GM23338 (cell line): ENCODE data around the gene JARID2. TPM values are rescaled to one million over a fixed set of nuclear protein-coding genes. Genes with fewer than 3 reads are reported as not detected.

Experiments
- ATAC-seq: fragments of 200-7000 bp; cut with Tn5 transposase; 3 replicates; pipeline ENCODE4 v1.9.1; 2020
- DNase-seq: peaks from one replicate; pipeline ENCODE4 v3.0.0-alpha.2; 2015; ENCODE audit warnings: low spot score
- H2AFZ ChIP-seq: fragments of 200-600 bp; sonication (generic); 2 replicates; pipeline ENCODE4 v1.8.0; 2016; ENCODE audit warnings: antibody characterized with exemption, mild to moderate bottlenecking, moderate library complexity
- H3F3A ChIP-seq: fragments of 200-600 bp; sonication (generic); replicated peaks from 2 replicates; pipeline ENCODE4 v1.8.0; 2017; ENCODE audit warnings: antibody characterized with exemption, mixed run types, low read depth
- H3K27ac ChIP-seq: fragments of 200-600 bp; sonication (generic); 2 replicates; pipeline ENCODE4 v1.6.1; 2016; ENCODE audit warnings: low read depth
- H3K27me3 ChIP-seq: fragments of 200-600 bp; sonication (generic); 2 replicates; pipeline ENCODE4 v1.8.0; 2016; ENCODE audit warnings: mild to moderate bottlenecking, mixed run types, moderate library complexity; ENCODE audit not compliant: insufficient read depth
- H3K36me3 ChIP-seq: fragments of 200-600 bp; sonication (generic); 2 replicates; pipeline ENCODE4 v1.8.0; 2016; ENCODE audit warnings: mild to moderate bottlenecking; ENCODE audit not compliant: insufficient read depth
- H3K4me1 ChIP-seq: fragments of 200-600 bp; sonication (generic); 2 replicates; pipeline ENCODE4 v1.8.0; 2016; ENCODE audit warnings: mild to moderate bottlenecking, moderate library complexity; ENCODE audit not compliant: insufficient read depth
- H3K4me2 ChIP-seq: fragments of 200-600 bp; sonication (generic); 2 replicates; pipeline ENCODE4 v1.7.1; 2017; ENCODE audit warnings: mixed run types
- H3K4me3 ChIP-seq: fragments of 200-600 bp; sonication (generic); 2 replicates; pipeline ENCODE4 v1.6.1; 2016; ENCODE audit warnings: mixed run types
- H3K79me2 ChIP-seq: fragments of 200-600 bp; sonication (generic); replicated peaks from 2 replicates; pipeline ENCODE4 v1.8.0; 2017; ENCODE audit warnings: mild to moderate bottlenecking; ENCODE audit not compliant: insufficient read depth
- H3K9me2 ChIP-seq: fragments of 200-600 bp; sonication (generic); 2 replicates; pipeline ENCODE4 v1.8.0; 2017; ENCODE audit not compliant: insufficient read depth
- H4K20me1 ChIP-seq: fragments of 200-600 bp; sonication (generic); replicated peaks from 2 replicates; pipeline ENCODE4 v1.8.0; 2017; ENCODE audit warnings: mild to moderate bottlenecking; ENCODE audit not compliant: insufficient read depth
- H3K27ac Mint-ChIP-seq: 2 replicates; pipeline ENCODE4 v1.8.0; 2020; ENCODE audit warnings: inconsistent platforms, mild to moderate bottlenecking, moderate library complexity, mixed read lengths
- H3K27me3 Mint-ChIP-seq: 3 replicates; pipeline ENCODE4 v1.8.0; 2022; ENCODE audit warnings: low read depth, mild to moderate bottlenecking, moderate library complexity, mixed read lengths, inconsistent platforms; ENCODE audit not compliant: insufficient read depth, poor library complexity
- H3K36me3 Mint-ChIP-seq: 3 replicates; pipeline ENCODE4 v1.8.0; 2021; ENCODE audit warnings: low read depth, mild to moderate bottlenecking, inconsistent platforms, moderate library complexity, mixed read lengths
- H3K4me1 Mint-ChIP-seq: 3 replicates; pipeline ENCODE4 v1.8.0; 2020; ENCODE audit warnings: mild to moderate bottlenecking, inconsistent platforms, mixed read lengths
- H3K4me3 Mint-ChIP-seq: 3 replicates; pipeline ENCODE4 v1.8.0; 2021; ENCODE audit warnings: moderate library complexity, mild to moderate bottlenecking, inconsistent platforms, mixed read lengths
- H3K9me3 Mint-ChIP-seq: 3 replicates; pipeline ENCODE4 v1.8.0; 2020; ENCODE audit warnings: moderate library complexity, mild to moderate bottlenecking, inconsistent platforms, mixed read lengths
- EZH2 ChIP-seq: fragments of 200-600 bp; sonication (generic); IDR thresholded peaks from one replicate; pipeline ENCODE4 v1.8.0; 2017; ENCODE audit warnings: antibody characterized with exemption, mild to moderate bottlenecking, low read depth; ENCODE audit not compliant: unreplicated experiment
- JUNB ChIP-seq: IDR thresholded peaks from one replicate; pipeline ENCODE4 v1.6.1; 2016; ENCODE audit warnings: antibody characterized with exemption; ENCODE audit not compliant: unreplicated experiment
- NANOG ChIP-seq: IDR thresholded peaks from 2 replicates; pipeline ENCODE4 v1.6.1; 2016; ENCODE audit warnings: antibody characterized with exemption, borderline replicate concordance
- POLR2AphosphoS5 ChIP-seq: IDR thresholded peaks from 2 replicates; pipeline ENCODE4 v1.6.1; 2016; ENCODE audit warnings: antibody characterized with exemption, low read depth
- STAT1 ChIP-seq: IDR thresholded peaks from one replicate; pipeline ENCODE4 v1.6.1; 2016; ENCODE audit warnings: antibody characterized with exemption; ENCODE audit not compliant: unreplicated experiment
- ZNF114 ChIP-seq: fragments of 250-450 bp; sonication (Bioruptor Pico); IDR thresholded peaks from 2 replicates; pipeline ENCODE4 v1.5.0; 2020; ENCODE audit warnings: mild to moderate bottlenecking, moderate library complexity
- ZNF331 ChIP-seq: fragments of 250-450 bp; sonication (Bioruptor Pico); IDR thresholded peaks from 2 replicates; pipeline ENCODE4 v1.5.0; 2020; ENCODE audit warnings: low read depth, mild to moderate bottlenecking, moderate library complexity
- polyA plus RNA-seq: library from polyadenylated mRNA; unstranded; fragments of >200 nt; fragmentation: Nextera tagmentation; extraction: Ambion mirVana; gene quantifications from 2 replicates; pipeline ENCODE4 v1.2.1, GENCODE V29; 2016
- total RNA-seq: library from RNA; depleted of rRNA; stranded (reverse); fragments of >200 nt; shearing (Covaris generic); gene quantifications from 2 replicates; pipeline ENCODE4 v1.2.3, GENCODE V29; 2014
- TF ChIP-seq, protein P1 (sequence below): fragments of 250-450 bp; sonication (Bioruptor Pico); IDR thresholded peaks from 2 replicates; pipeline ENCODE4 v1.5.0; 2020; ENCODE audit warnings: mild to moderate bottlenecking, moderate library complexity
- TF ChIP-seq, protein P2 (sequence below): IDR thresholded peaks from 2 replicates; pipeline ENCODE4 v1.6.1; 2016; ENCODE audit warnings: antibody characterized with exemption
- TF ChIP-seq, protein P3 (sequence below), 2 experiments: fragments of 200-600 bp in 1 of 2; sonication (generic) in 1 of 2; conservative IDR thresholded peaks; 2 replicates each; pipeline versions ENCODE4 v1.5.1 to v1.6.1; 2016 to 2017; ENCODE audit warnings: antibody characterized with exemption in 2 of 2, low read depth in 2 of 2, mild to moderate bottlenecking in 2 of 2, moderate library complexity in 1 of 2

JARID2 gene
- total and polyA plus RNA-seq, 2 experiments from 2014 or later: 92.8 to 196 TPM

DNA sequence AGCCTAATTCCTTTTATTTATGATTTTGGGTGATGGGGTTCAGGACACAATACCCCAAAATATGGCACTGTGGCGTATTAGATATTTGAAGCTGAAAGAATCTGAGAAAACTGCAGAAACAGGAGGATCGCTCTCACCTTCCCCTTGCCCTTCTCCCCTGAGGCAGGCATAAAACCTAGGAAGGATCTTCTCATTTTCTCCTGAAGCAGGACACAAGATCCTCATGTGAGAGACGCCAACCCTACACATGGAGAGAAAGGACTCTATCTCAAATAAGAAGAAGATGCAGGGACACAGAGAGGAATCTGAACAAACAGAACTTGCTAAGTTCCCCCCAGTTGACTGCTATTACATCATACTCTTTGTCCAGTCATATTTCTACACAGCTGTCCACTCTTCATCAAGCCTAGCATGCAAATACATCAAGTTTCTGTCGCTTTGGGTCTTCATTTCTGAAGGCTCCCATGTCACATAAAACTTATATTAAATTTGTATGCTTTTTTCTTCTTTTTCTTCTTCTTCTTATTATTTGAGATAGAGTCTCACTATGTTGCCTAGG lies 307.9 kb downstream of the JARID2 start:
- ATAC-seq (no peak), DNase-seq (no peak)
- Mint-ChIP-seq H3K36me3 (no peaks in the 10 kb centered on the region), H3K27ac (peak overlapping the region; percentile 70; the same call in 1 of the 2 replicates), H3K4me3 (no peak overlapping the region), H3K9me3 (no peaks in the 10 kb centered on the region; the same call in 2 of the 3 replicates), H3K4me1 (peaks cover 56% of the 10 kb centered on the region), H3K27me3 (peaks cover 6% of the 10 kb centered on the region)
- H3K4me3 ChIP-seq: no peak overlapping the region
- H4K20me1 ChIP-seq: no peaks in the 10 kb centered on the region
- H3K4me1 ChIP-seq: peaks cover 60% of the 10 kb centered on the region
- no peaks in the 10 kb centered on the region for H3F3A ChIP-seq
- no peak overlapping the region for H3K27ac ChIP-seq
- H3K36me3 ChIP-seq: no peaks in the 10 kb centered on the region
- H3K79me2 ChIP-seq: no peaks in the 10 kb centered on the region
- H3K9me2 ChIP-seq: peaks cover 3% of the 10 kb centered on the region; the same call in 1 of the 2 replicates
- no peak overlapping the region for H2AFZ ChIP-seq
- TF ChIP-seq EZH2: no peak
- H3K4me2 ChIP-seq: no peak overlapping the region
- no peaks in the 10 kb centered on the region for H3K27me3 ChIP-seq

DNA sequence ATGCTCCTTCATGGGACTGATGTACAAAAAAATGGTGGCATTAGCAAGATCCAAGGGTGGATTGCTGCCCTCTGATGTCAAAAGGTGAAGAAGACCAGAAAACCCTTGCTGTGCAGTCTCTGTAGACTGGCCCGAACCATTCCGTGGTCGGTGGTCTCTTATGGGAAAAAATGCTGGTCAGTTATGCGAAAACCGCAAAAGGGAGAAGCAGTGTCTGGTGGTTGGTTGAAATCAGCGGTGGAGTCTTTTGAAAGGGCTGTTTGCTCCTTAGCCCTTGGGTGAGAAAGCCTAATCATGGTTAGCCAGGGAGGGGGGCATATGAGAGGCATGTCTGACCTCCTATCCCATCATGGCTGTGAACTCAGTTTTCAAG lies 308.8 kb downstream of the JARID2 start:
- H2AFZ ChIP-seq: no peak overlapping the region
- H3K27ac ChIP-seq: no peak overlapping the region
- H3K4me3 ChIP-seq: no peak overlapping the region
- H4K20me1 ChIP-seq: no peaks in the 10 kb centered on the region
- DNase-seq (no peak), ATAC-seq (no peak)
- no peaks in the 10 kb centered on the region for H3K79me2 ChIP-seq
- H3K4me2 ChIP-seq: peak overlapping the region; percentile 36; the same call in 1 of the 2 replicates
- peaks cover 56% of the 10 kb centered on the region for H3K4me1 ChIP-seq
- H3K27me3 ChIP-seq: no peaks in the 10 kb centered on the region
- H3K36me3 ChIP-seq: no peaks in the 10 kb centered on the region
- H3F3A ChIP-seq: no peaks in the 10 kb centered on the region
- H3K36me3 Mint-ChIP-seq: no peaks in the 10 kb centered on the region
- peaks cover 3% of the 10 kb centered on the region; the same call in 1 of the 2 replicates for H3K9me2 ChIP-seq
- peaks cover 52% of the 10 kb centered on the region for H3K4me1 Mint-ChIP-seq
- no peak overlapping the region for H3K27ac Mint-ChIP-seq
- H3K9me3 Mint-ChIP-seq: no peaks in the 10 kb centered on the region; the same call in 2 of the 3 replicates
- no peak overlapping the region for H3K4me3 Mint-ChIP-seq
- peaks cover 6% of the 10 kb centered on the region for H3K27me3 Mint-ChIP-seq
- TF ChIP-seq, protein P1, sequence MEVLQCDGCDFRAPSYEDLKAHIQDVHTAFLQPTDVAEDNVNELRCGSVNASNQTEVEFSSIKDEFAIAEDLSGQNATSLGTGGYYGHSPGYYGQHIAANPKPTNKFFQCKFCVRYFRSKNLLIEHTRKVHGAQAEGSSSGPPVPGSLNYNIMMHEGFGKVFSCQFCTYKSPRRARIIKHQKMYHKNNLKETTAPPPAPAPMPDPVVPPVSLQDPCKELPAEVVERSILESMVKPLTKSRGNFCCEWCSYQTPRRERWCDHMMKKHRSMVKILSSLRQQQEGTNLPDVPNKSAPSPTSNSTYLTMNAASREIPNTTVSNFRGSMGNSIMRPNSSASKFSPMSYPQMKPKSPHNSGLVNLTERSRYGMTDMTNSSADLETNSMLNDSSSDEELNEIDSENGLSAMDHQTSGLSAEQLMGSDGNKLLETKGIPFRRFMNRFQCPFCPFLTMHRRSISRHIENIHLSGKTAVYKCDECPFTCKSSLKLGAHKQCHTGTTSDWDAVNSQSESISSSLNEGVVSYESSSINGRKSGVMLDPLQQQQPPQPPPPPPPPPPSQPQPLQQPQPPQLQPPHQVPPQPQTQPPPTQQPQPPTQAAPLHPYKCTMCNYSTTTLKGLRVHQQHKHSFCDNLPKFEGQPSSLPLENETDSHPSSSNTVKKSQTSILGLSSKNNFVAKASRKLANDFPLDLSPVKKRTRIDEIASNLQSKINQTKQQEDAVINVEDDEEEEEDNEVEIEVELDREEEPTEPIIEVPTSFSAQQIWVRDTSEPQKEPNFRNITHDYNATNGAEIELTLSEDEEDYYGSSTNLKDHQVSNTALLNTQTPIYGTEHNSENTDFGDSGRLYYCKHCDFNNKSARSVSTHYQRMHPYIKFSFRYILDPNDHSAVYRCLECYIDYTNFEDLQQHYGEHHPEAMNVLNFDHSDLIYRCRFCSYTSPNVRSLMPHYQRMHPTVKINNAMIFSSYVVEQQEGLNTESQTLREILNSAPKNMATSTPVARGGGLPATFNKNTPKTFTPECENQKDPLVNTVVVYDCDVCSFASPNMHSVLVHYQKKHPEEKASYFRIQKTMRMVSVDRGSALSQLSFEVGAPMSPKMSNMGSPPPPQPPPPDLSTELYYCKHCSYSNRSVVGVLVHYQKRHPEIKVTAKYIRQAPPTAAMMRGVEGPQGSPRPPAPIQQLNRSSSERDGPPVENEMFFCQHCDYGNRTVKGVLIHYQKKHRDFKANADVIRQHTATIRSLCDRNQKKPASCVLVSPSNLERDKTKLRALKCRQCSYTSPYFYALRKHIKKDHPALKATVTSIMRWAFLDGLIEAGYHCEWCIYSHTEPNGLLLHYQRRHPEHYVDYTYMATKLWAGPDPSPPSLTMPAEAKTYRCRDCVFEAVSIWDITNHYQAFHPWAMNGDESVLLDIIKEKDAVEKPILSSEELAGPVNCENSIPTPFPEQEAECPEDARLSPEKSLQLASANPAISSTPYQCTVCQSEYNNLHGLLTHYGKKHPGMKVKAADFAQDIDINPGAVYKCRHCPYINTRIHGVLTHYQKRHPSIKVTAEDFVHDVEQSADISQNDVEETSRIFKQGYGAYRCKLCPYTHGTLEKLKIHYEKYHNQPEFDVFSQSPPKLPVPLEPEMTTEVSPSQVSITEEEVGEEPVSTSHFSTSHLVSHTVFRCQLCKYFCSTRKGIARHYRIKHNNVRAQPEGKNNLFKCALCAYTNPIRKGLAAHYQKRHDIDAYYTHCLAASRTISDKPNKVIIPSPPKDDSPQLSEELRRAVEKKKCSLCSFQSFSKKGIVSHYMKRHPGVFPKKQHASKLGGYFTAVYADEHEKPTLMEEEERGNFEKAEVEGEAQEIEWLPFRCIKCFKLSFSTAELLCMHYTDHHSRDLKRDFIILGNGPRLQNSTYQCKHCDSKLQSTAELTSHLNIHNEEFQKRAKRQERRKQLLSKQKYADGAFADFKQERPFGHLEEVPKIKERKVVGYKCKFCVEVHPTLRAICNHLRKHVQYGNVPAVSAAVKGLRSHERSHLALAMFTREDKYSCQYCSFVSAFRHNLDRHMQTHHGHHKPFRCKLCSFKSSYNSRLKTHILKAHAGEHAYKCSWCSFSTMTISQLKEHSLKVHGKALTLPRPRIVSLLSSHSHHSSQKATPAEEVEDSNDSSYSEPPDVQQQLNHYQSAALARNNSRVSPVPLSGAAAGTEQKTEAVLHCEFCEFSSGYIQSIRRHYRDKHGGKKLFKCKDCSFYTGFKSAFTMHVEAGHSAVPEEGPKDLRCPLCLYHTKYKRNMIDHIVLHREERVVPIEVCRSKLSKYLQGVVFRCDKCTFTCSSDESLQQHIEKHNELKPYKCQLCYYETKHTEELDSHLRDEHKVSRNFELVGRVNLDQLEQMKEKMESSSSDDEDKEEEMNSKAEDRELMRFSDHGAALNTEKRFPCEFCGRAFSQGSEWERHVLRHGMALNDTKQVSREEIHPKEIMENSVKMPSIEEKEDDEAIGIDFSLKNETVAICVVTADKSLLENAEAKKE (CRISPR knock-in tag): no peak
- no peak for TF ChIP-seq POLR2AphosphoS5
- TF ChIP-seq, protein P2, sequence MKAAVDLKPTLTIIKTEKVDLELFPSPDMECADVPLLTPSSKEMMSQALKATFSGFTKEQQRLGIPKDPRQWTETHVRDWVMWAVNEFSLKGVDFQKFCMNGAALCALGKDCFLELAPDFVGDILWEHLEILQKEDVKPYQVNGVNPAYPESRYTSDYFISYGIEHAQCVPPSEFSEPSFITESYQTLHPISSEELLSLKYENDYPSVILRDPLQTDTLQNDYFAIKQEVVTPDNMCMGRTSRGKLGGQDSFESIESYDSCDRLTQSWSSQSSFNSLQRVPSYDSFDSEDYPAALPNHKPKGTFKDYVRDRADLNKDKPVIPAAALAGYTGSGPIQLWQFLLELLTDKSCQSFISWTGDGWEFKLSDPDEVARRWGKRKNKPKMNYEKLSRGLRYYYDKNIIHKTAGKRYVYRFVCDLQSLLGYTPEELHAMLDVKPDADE: no peak
- no peak for TF ChIP-seq JUNB
- TF ChIP-seq STAT1: no peak
- TF ChIP-seq ZNF331 (CRISPR knock-in tag): no peak
- no peak for TF ChIP-seq NANOG
- no peak for TF ChIP-seq ZNF114 (CRISPR knock-in tag)
- TF ChIP-seq, protein P3, sequence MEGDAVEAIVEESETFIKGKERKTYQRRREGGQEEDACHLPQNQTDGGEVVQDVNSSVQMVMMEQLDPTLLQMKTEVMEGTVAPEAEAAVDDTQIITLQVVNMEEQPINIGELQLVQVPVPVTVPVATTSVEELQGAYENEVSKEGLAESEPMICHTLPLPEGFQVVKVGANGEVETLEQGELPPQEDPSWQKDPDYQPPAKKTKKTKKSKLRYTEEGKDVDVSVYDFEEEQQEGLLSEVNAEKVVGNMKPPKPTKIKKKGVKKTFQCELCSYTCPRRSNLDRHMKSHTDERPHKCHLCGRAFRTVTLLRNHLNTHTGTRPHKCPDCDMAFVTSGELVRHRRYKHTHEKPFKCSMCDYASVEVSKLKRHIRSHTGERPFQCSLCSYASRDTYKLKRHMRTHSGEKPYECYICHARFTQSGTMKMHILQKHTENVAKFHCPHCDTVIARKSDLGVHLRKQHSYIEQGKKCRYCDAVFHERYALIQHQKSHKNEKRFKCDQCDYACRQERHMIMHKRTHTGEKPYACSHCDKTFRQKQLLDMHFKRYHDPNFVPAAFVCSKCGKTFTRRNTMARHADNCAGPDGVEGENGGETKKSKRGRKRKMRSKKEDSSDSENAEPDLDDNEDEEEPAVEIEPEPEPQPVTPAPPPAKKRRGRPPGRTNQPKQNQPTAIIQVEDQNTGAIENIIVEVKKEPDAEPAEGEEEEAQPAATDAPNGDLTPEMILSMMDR (conservative IDR thresholded peaks at IDR 0.05; ENCODE audit: low read depth in 2 of 2): no peak
- TF ChIP-seq EZH2: no peak
